ENCODE results near the gene CD3G. TPM values are rescaled to one million over a fixed set of nuclear protein-coding genes. Genes with fewer than 3 reads are reported as not detected.

CD3G gene
- total and polyA plus RNA-seq, 2 of the 8 experiments (the other 6 are each of a cell fraction or from before 2014, with no cell fraction given) = not detected

DNA sequence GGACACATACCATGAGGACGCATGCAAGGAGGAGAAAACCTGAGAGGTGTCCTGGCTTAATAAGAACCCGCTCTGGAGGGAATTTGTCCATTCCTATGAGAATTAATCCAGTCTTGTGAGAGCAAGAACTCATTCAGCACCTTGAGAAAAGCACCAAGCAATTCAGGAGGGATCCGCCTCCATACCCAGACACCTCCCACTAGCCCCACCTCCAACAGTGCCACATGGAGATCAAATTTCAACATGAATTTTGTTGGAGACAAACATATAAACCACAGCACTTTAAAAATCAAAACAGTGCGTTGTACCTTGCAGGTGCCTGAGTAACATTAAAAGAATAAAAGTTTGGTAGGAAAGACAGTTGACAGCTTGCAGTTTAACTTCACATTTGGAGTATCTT is 26.6 kb downstream of the CD3G start (continued):
- TF ChIP-seq CREB1 (IDR thresholded peaks at IDR 0.05) = no peak
